ENCODE measurements around the gene DNAJC24. TPM values are rescaled to one million over a fixed set of nuclear protein-coding genes. Genes with fewer than 3 reads are reported as not detected.
A peak's percentile ranks its signal among the peaks of the same experiment; 100 is the strongest.

Gene DNAJC24
- total and polyA plus RNA-seq, 2 experiments from 2014 or later: 20.3 to 21.3 TPM

- TF ChIP-seq EZH2phosphoT487 (IDR thresholded peaks at IDR 0.05; ENCODE audit: unreplicated experiment) (no peak), CREB1 (CRISPR knock-in tag; IDR thresholded peaks at IDR 0.05; ENCODE audit: low read depth) (no peak), POLR2AphosphoS5 (IDR thresholded peaks at IDR 0.05; ENCODE audit: low read depth) (no peak), ZNF331 (CRISPR knock-in tag; IDR thresholded peaks at IDR 0.05; ENCODE audit: low read depth) (no peak), JUNB (IDR thresholded peaks at IDR 0.05; ENCODE audit: unreplicated experiment) (no peak), CTCF (conservative IDR thresholded peaks at IDR 0.05; ENCODE audit: low read depth in 2 of 2) (no peak), STAT1 (IDR thresholded peaks at IDR 0.05; ENCODE audit: unreplicated experiment) (no peak), EZH2 (IDR thresholded peaks at IDR 0.05; ENCODE audit: low read depth, unreplicated experiment) (no peak)
- TF ChIP-seq, protein P1, sequence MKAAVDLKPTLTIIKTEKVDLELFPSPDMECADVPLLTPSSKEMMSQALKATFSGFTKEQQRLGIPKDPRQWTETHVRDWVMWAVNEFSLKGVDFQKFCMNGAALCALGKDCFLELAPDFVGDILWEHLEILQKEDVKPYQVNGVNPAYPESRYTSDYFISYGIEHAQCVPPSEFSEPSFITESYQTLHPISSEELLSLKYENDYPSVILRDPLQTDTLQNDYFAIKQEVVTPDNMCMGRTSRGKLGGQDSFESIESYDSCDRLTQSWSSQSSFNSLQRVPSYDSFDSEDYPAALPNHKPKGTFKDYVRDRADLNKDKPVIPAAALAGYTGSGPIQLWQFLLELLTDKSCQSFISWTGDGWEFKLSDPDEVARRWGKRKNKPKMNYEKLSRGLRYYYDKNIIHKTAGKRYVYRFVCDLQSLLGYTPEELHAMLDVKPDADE (IDR thresholded peaks at IDR 0.05): no peak
- H3K27me3 ChIP-seq (ENCODE audit: insufficient read depth): no peaks in the 10 kb centered on the region
- no peak overlapping the region for H3K4me3 ChIP-seq
- ATAC-seq (no peak), DNase-seq (ENCODE audit: low spot score) (no peak)
- H3F3A ChIP-seq (replicated peaks; ENCODE audit: low read depth): no peaks in the 10 kb centered on the region
- H3K36me3 ChIP-seq (ENCODE audit: insufficient read depth): no peaks in the 10 kb centered on the region
- H2AFZ ChIP-seq: no peak overlapping the region
- H3K4me2 ChIP-seq: peak overlapping the region; percentile 48
- no peaks in the 10 kb centered on the region for H4K20me1 ChIP-seq (replicated peaks; ENCODE audit: insufficient read depth)
- no peaks in the 10 kb centered on the region for H3K79me2 ChIP-seq (replicated peaks; ENCODE audit: insufficient read depth)
- no peak overlapping the region for H3K27ac ChIP-seq (ENCODE audit: low read depth)
- H3K4me1 Mint-ChIP-seq: peaks cover 76% of the 10 kb centered on the region
- 0 out of 2 replicates have a peak overlapping the region, but pooled peaks have one; percentile 19 for H3K27ac Mint-ChIP-seq
- no peaks in the 10 kb centered on the region for H3K9me3 Mint-ChIP-seq
- no peaks in the 10 kb centered on the region for H3K9me2 ChIP-seq (ENCODE audit: insufficient read depth)
- H3K27me3 Mint-ChIP-seq (ENCODE audit: insufficient read depth, low read depth, poor library complexity): no peaks in the 10 kb centered on the region
- no peak overlapping the region for H3K4me3 Mint-ChIP-seq
- H3K36me3 Mint-ChIP-seq (ENCODE audit: low read depth): no peaks in the 10 kb centered on the region
- peaks cover 60% of the 10 kb centered on the region for H3K4me1 ChIP-seq (ENCODE audit: insufficient read depth)
These were observed 48.2 kb downstream of the DNAJC24 start for GRCh38 chr11:31417816-31418215.

DNA sequence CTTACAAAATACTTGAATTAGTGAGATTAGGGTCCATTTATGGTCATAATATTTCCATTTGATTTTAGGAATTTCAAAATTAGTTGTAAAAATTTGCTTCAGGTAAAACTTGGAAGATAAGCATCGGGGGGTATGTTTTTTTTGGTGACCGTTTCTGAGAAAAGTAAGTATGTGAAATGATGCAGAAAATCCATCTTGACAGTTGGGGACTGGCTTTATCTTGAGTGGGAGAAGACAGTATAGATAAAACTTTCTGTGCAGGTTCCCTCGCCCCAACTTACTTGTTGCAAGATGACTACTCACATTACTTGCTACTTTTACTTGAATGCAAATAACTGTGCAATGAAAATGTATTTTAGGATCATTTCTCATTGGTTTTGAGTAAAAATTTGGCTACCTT, 49.5 kb downstream of the DNAJC24 start:
- Histone ChIP-seq H3K4me2 (no peak overlapping the region), H3K9me2 (ENCODE audit: insufficient read depth) (no peaks in the 10 kb centered on the region), H3K4me3 (no peak overlapping the region), H3K79me2 (replicated peaks; ENCODE audit: insufficient read depth) (no peaks in the 10 kb centered on the region), H3K27ac (ENCODE audit: low read depth) (no peak overlapping the region), H3K4me1 (ENCODE audit: insufficient read depth) (peaks cover 63% of the 10 kb centered on the region), H3K27me3 (ENCODE audit: insufficient read depth) (no peaks in the 10 kb centered on the region), H4K20me1 (replicated peaks; ENCODE audit: insufficient read depth) (no peaks in the 10 kb centered on the region), H2AFZ (no peak overlapping the region), H3K36me3 (ENCODE audit: insufficient read depth) (no peaks in the 10 kb centered on the region), H3F3A (replicated peaks; ENCODE audit: low read depth) (no peaks in the 10 kb centered on the region)
- DNase-seq (ENCODE audit: low spot score) (no peak), ATAC-seq (no peak)
- no peaks in the 10 kb centered on the region for H3K36me3 Mint-ChIP-seq (ENCODE audit: low read depth)
- H3K27me3 Mint-ChIP-seq (ENCODE audit: insufficient read depth, low read depth, poor library complexity): no peaks in the 10 kb centered on the region
- peaks cover 79% of the 10 kb centered on the region for H3K4me1 Mint-ChIP-seq
- no peak overlapping the region for H3K27ac Mint-ChIP-seq
- H3K9me3 Mint-ChIP-seq: no peaks in the 10 kb centered on the region
- H3K4me3 Mint-ChIP-seq: no peak overlapping the region
- TF ChIP-seq ZNF114 (CRISPR knock-in tag; IDR thresholded peaks at IDR 0.05) (no peak), ZNF331 (CRISPR knock-in tag; IDR thresholded peaks at IDR 0.05; ENCODE audit: low read depth) (no peak), CREB1 (CRISPR knock-in tag; IDR thresholded peaks at IDR 0.05; ENCODE audit: low read depth) (no peak), STAT1 (IDR thresholded peaks at IDR 0.05; ENCODE audit: unreplicated experiment) (no peak)

All from GM23338 (cell line).